H9 (cell line): ENCODE measurements around the gene OXLD1. TPM values are rescaled to one million over a fixed set of nuclear protein-coding genes. Genes with fewer than 3 reads are reported as not detected.

Experiments
- DNase-seq: peaks from one replicate; pipeline ENCODE4 v3.0.0-alpha.2; 2017
- H2AFZ ChIP-seq: one replicate; pipeline ENCODE4 v1.6.1; 2013; ENCODE audit warnings: mild to moderate bottlenecking, low read length, control low read depth, moderate library complexity
- H2AK5ac ChIP-seq: 2 replicates; pipeline ENCODE4 v1.6.1; 2013; ENCODE audit warnings: low read length, control low read depth, mixed read lengths; ENCODE audit not compliant: insufficient read length
- H2BK120ac ChIP-seq: one replicate; pipeline ENCODE4 v1.6.1; 2013; ENCODE audit warnings: low read depth, mild to moderate bottlenecking, low read length, control low read depth, inconsistent platforms; ENCODE audit not compliant: poor library complexity, severe bottlenecking
- H2BK12ac ChIP-seq: 2 replicates; pipeline ENCODE4 v1.6.1; 2013; ENCODE audit warnings: low read length, control low read depth, mixed read lengths, low read depth; ENCODE audit not compliant: insufficient read length
- H2BK15ac ChIP-seq: 2 replicates; pipeline ENCODE4 v1.6.1; 2013; ENCODE audit warnings: low read depth, low read length, control low read depth
- H2BK20ac ChIP-seq: one replicate; pipeline ENCODE4 v1.6.1; 2013; ENCODE audit warnings: low read depth, mild to moderate bottlenecking, low read length, control low read depth, inconsistent platforms; ENCODE audit not compliant: poor library complexity, severe bottlenecking
- H2BK5ac ChIP-seq: 2 replicates; pipeline ENCODE4 v1.6.1; 2013; ENCODE audit warnings: low read length, control low read depth, mixed read lengths; ENCODE audit not compliant: insufficient read length
- H3K14ac ChIP-seq: 2 replicates; pipeline ENCODE4 v1.6.1; 2013; ENCODE audit warnings: low read length, control low read depth; ENCODE audit not compliant: insufficient read depth
- H3K18ac ChIP-seq: 2 replicates; pipeline ENCODE4 v1.6.1; 2013; ENCODE audit warnings: low read depth, mild to moderate bottlenecking, mixed read lengths, low read length, control low read depth; ENCODE audit not compliant: insufficient read length
- H3K23ac ChIP-seq: 2 replicates; pipeline ENCODE4 v1.6.1; 2013; ENCODE audit warnings: low read length, control low read depth, mixed read lengths, low read depth; ENCODE audit not compliant: insufficient read length
- H3K23me2 ChIP-seq: 2 replicates; pipeline ENCODE4 v1.6.1; 2013; ENCODE audit warnings: low read depth, mild to moderate bottlenecking, mixed read lengths, low read length, control low read depth; ENCODE audit not compliant: insufficient read length, poor library complexity, severe bottlenecking
- H3K27ac ChIP-seq: 2 replicates; pipeline ENCODE4 v1.5.1; 2013; ENCODE audit warnings: low read length, control low read depth, mixed read lengths, low read depth; ENCODE audit not compliant: insufficient read length
- H3K27me3 ChIP-seq: 2 replicates; pipeline ENCODE4 v1.6.1; 2013; ENCODE audit warnings: low read length, control low read depth, inconsistent platforms; ENCODE audit not compliant: insufficient read depth
- H3K4ac ChIP-seq: 2 replicates; pipeline ENCODE4 v1.6.1; 2013; ENCODE audit warnings: low read depth, mild to moderate bottlenecking, control low read depth, inconsistent platforms, low read length, moderate library complexity
- H3K4me1 ChIP-seq: 2 replicates; pipeline ENCODE4 v1.6.1; 2013; ENCODE audit warnings: low read length, control low read depth, inconsistent platforms; ENCODE audit not compliant: insufficient read depth
- H3K4me2 ChIP-seq: 2 replicates; pipeline ENCODE4 v1.6.1; 2013; ENCODE audit warnings: low read length, control low read depth, mixed read lengths; ENCODE audit not compliant: insufficient read length, insufficient read depth
- H3K56ac ChIP-seq: 2 replicates; pipeline ENCODE4 v1.6.1; 2013; ENCODE audit warnings: low read depth, mild to moderate bottlenecking, mixed read lengths, low read length, control low read depth; ENCODE audit not compliant: insufficient read length
- H3K79me1 ChIP-seq: 2 replicates; pipeline ENCODE4 v1.6.1; 2013; ENCODE audit warnings: low read depth, mild to moderate bottlenecking, moderate library complexity, low read length, control low read depth, inconsistent platforms; ENCODE audit not compliant: insufficient read depth, poor library complexity, severe bottlenecking
- H3K79me2 ChIP-seq: 2 replicates; pipeline ENCODE4 v1.6.1; 2013; ENCODE audit warnings: low read length, control low read depth, inconsistent platforms; ENCODE audit not compliant: insufficient read depth
- H3K9ac ChIP-seq: 2 replicates; pipeline ENCODE4 v1.6.1; 2013; ENCODE audit warnings: low read length, control low read depth, mixed read lengths; ENCODE audit not compliant: insufficient read length; ENCODE audit errors: extremely low read depth
- H3K9me3 ChIP-seq: one replicate; pipeline ENCODE4 v1.6.1; 2013; ENCODE audit warnings: low read depth, low read length, inconsistent platforms; ENCODE audit not compliant: control insufficient read depth
- H3T11ph ChIP-seq: one replicate; pipeline ENCODE4 v1.6.1; 2013; ENCODE audit warnings: mild to moderate bottlenecking, low read length, control low read depth, inconsistent platforms
- H4K20me1 ChIP-seq: one replicate; pipeline ENCODE4 v1.6.1; 2013; ENCODE audit not compliant: control insufficient read depth, insufficient read length, insufficient read depth
- H4K5ac ChIP-seq: 2 replicates; pipeline ENCODE4 v1.6.1; 2013; ENCODE audit warnings: low read depth, mild to moderate bottlenecking, mixed read lengths, low read length, control low read depth; ENCODE audit not compliant: insufficient read length
- H4K8ac ChIP-seq: replicated peaks from 2 replicates; pipeline ENCODE4 v1.6.1; 2013; ENCODE audit warnings: low read length, control low read depth, mixed read lengths, low read depth; ENCODE audit not compliant: insufficient read length
- H4K91ac ChIP-seq: 2 replicates; pipeline ENCODE4 v1.6.1; 2013; ENCODE audit warnings: low read depth, mild to moderate bottlenecking, moderate library complexity, mixed read lengths, low read length, control low read depth; ENCODE audit not compliant: insufficient read length
- H3K27ac Mint-ChIP-seq, 3 experiments: 2 replicates in 2 of 3; 3 replicates in 1 of 3; pipeline ENCODE4 v1.8.0; 2020 to 2021; ENCODE audit warnings: mixed read lengths in 3 of 3, mild to moderate bottlenecking in 1 of 3, moderate library complexity in 1 of 3
- H3K27me3 Mint-ChIP-seq: 2 replicates; pipeline ENCODE4 v1.8.0; 2021; ENCODE audit warnings: low read depth, mild to moderate bottlenecking, moderate library complexity, mixed read lengths
- H3K36me3 Mint-ChIP-seq, 3 experiments: 2 replicates in 2 of 3; 3 replicates in 1 of 3; pipeline ENCODE4 v1.8.0; 2020 to 2021; ENCODE audit warnings: low read depth in 3 of 3, mixed read lengths in 3 of 3; ENCODE audit not compliant: insufficient read depth in 1 of 3
- H3K4me1 Mint-ChIP-seq, 2 experiments: 2 replicates each; pipeline ENCODE4 v1.8.0; 2020; ENCODE audit warnings: mixed read lengths in 2 of 2
- H3K4me3 Mint-ChIP-seq, 2 experiments: 2 replicates in 1 of 2; 3 replicates in 1 of 2; pipeline ENCODE4 v1.8.0; 2020 to 2021; ENCODE audit warnings: mild to moderate bottlenecking in 2 of 2, mixed read lengths in 2 of 2, moderate library complexity in 1 of 2
- H3K9me3 Mint-ChIP-seq, 2 experiments: 2 replicates in 1 of 2; 3 replicates in 1 of 2; pipeline ENCODE4 v1.8.0; 2020; ENCODE audit warnings: mild to moderate bottlenecking in 2 of 2, mixed read lengths in 2 of 2, moderate library complexity in 1 of 2
- CTCF ChIP-seq: fragments of 200-600 bp; sonication (generic); conservative IDR thresholded peaks from 3 replicates; pipeline ENCODE4 v1.8.0; 2021; ENCODE audit warnings: antibody characterized with exemption, mild to moderate bottlenecking
- WGBS: extraction: QIAGEN DNeasy Blood & Tissue Kit; methylation state at CpG from one replicate; pipeline ENCODE4 v1.1.7; 2013; ENCODE audit warnings: missing lambda C conversion rate, low lambda C conversion rate, mixed read lengths; ENCODE audit not compliant: insufficient read length; ENCODE audit errors: extremely low coverage; 5-methylcytosine and 5-hydroxymethylcytosine counted together
- total RNA-seq: library from RNA; stranded (reverse); gene quantifications from 2 replicates; pipeline ENCODE4 v1.2.1, GENCODE V29; 2021

The OXLD1 gene
- total RNA-seq, 1 experiment from 2014 or later = 25.0 TPM

- Histone ChIP-seq H3K18ac (no peak overlapping the region), H2BK12ac (no peak overlapping the region), H3K4ac (no peak overlapping the region), H3K4me2 (no peak overlapping the region), H3K27me3 (no peaks in the 10 kb centered on the region), H3K23me2 (peaks cover 4% of the 10 kb centered on the region), H2AFZ (no peak overlapping the region), H4K5ac (no peak overlapping the region), H4K91ac (no peak overlapping the region), H3K9me3 (no peaks in the 10 kb centered on the region), H4K8ac (no peak overlapping the region), H2AK5ac (no peak overlapping the region), H3K23ac (no peak overlapping the region), H2BK15ac (no peak overlapping the region), H3K9ac (no peak overlapping the region), H2BK120ac (no peak overlapping the region), H2BK20ac (no peak overlapping the region), H3K4me1 (no peaks in the 10 kb centered on the region), H3T11ph (no peak overlapping the region), H3K14ac (no peak overlapping the region), H2BK5ac (no peak overlapping the region), H3K79me2 (no peaks in the 10 kb centered on the region), H3K27ac (no peak overlapping the region), H3K79me1 (no peaks in the 10 kb centered on the region), H4K20me1 (no peaks in the 10 kb centered on the region), H3K56ac (no peak overlapping the region)
- Mint-ChIP-seq H3K27me3 (no peaks in the 10 kb centered on the region), H3K9me3 (no peaks in the 10 kb centered on the region), H3K4me3 (no peak overlapping the region), H3K4me1 (peaks cover 0 to 2% of the 10 kb centered on the region in 2 experiments; a peak in 2 of 4 replicates), H3K27ac (no peak overlapping the region), H3K36me3 (0 out of 7 replicates have a peak, but pooled peaks cover 0 to under 1% (median 0%) of the 10 kb centered on the region in 3 experiments)
- no peak for DNase-seq
- WGBS = no CpG with 5 or more reads among the region's 5 CpGs
- TF ChIP-seq CTCF = no peak
These were observed 7.4 kb downstream of the OXLD1 start for GRCh38 chr17:81659038-81659437.
